Hematopoietic multipotent progenitor cell treated with erythropoietin and hydrocortisone succinate and interleukin-3 and kit ligand, for 8 days (in vitro differentiated cells): ENCODE measurements around the gene FTO.
"Not testable (repeated sequence)": the region's sequence is repeated elsewhere in the genome, so short reads cannot be mapped to it uniquely, and the experiment has no call there.

Experiments used
- DNase-seq: peaks from one replicate; pipeline ENCODE4 v3.0.0-alpha.2; 2015

The FTO gene

GRCh38 chr16:53703590-53704444 lies at the start of gene FTO, which contains the start of gene RPGRIP1L:
TSS of gene FTO (plus strand) at chr16:53704156.
TSS of gene RPGRIP1L (minus strand) at chr16:53703859. CDS start at chr16:53700723, 3,136 bp downstream.
- DNase-seq, result peak; percentile 98

- no peak for DNase-seq
These were observed 49.0 kb upstream of the FTO start for GRCh38 chr16:53654946-53655345.

DNA sequence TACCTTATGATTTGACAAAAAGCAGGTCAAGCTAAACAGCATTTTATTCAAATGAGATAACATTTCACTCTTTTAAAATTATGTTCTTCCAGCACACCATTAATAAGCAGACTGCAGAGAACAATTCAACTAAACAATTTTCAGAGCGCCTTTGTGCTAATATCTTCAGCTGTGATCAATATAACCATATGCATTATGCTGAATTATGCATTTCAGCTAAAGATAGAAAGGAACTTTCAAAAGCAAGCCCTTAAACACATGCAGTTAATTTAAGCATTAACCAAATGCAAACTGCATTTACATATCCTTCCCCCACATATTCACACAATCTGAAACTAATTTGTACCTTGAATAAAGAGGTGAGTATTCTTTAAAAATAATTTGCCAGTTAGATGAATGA lies 41.9 kb upstream of the FTO start:
- DNase-seq, result no peak

DNA sequence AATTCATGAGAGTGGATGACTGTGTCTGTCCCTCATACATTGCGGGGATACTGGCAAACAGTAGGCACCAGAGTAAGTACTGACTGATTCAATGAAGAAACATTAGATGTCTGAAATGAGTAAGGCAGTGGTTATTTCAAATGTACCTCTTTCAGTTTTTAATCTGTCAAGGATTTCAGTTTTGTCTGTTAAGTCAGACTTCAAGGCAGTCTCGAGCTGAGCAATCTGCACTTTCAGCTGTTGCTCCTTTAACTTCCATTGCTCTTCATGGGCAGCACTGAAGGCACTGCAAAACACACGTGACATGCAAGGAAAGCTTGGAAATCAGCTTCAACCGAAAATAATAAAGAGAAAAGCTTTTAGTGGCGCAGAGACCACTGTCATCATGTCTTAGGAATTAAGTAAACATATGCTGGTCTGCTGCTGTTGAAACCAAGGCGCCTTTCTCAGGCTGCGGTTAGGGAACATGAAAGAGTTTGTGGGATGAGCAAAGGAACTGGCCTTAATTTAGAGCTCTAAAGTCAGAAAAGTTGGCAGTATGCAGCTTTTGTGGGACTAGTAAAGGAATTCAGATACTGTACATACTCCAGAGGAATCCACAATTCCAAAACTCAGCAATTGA lies 39.1 kb upstream of the FTO start:
- DNase-seq, result no peak

DNA sequence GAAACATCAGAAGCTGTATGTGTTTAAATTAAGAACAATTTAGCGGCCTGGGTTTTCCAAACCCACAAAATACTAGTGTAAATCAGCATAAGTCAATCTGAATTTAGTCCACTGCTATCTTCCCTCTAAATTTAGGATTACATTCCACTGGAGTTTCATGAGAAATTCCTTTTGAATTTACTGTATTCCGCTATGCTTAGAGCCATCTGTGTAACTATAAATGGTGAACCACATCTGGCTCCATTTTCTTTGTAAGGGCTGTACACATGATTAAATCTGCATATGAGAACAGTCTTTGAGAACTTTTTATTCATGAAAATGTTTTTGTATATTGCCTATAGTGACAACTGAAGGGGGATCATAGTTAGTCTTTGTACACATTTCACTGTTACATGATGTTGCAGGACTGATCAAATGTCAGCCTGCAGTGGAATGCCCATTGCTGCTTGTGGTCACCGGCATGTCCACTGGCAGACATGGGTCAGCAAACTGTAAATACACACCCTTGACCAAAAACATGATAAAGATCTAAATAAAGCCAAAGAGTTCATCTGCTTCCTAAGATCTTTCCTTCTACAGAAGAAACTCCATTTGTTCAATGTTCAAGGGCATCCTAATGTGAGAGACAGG lies 37.1 kb upstream of the FTO start:
- no peak for DNase-seq

DNA sequence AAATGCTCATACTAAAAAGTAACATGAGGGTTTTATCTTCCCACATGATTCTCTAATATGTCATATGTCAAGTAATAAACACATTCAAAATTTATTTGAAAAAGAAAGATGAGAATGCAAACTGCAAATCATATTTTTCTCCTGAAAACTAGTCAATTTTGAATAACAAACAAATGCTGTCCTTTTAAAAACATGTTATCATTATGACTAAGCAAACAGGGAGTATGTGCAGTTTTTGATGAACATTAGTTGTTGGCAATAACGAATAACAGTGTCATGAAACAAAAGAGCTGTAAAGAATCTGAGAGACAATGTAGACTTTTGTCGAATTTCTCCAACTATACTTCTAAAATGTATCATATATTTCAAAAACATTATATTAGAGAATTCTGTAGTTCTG lies 35.1 kb upstream of the FTO start:
- no peak for DNase-seq

GRCh38 chr16:53672461-53672860 lies 31.5 kb upstream of the FTO start:
- no peak for DNase-seq

GRCh38 chr16:53673189-53673588 lies 30.8 kb upstream of the FTO start:
- DNase-seq, result no peak

DNA sequence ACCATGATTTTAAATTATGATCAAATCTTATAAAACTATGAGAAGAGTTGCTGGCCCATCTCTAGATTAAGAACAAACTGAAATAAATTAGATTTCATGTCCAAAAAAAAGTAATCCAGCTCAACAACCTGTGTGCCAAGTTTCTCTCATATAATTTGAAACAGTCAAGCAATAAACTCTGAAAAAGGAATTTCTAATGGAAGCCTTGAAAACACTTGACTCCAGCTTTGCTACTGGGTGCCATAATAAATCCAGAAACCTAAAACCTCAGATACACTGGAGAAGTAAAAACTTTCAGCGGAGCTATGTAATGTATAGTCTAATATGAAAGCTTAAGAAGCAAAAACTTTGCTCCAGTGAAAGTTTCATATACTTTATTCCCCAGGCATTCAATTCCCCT lies 25.8 kb upstream of the FTO start:
- DNase-seq, result no peak

- DNase-seq, result no peak
These were observed 25.1 kb upstream of the FTO start for GRCh38 chr16:53678756-53679343.

GRCh38 chr16:53680756-53681155 lies 23.2 kb upstream of the FTO start:
- no peak for DNase-seq

DNA sequence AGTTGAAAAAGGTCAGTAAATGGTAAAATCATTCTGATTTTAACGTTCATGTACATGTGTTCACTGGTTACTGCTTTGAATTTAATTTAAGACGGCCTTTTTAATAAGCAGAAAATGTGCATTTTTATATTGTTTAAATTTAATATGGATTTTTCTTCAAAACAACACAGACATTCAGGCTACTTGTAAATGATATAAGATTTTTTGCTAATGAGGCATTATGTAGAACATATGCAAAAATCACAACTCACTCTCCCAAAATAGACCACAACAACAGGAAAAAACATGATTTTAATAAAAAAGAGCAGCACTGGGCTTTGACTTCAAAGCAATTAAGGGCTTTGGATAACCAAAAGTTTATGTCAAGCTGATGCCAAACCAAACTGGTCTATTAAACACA lies 22.6 kb upstream of the FTO start:
- no peak for DNase-seq

DNA sequence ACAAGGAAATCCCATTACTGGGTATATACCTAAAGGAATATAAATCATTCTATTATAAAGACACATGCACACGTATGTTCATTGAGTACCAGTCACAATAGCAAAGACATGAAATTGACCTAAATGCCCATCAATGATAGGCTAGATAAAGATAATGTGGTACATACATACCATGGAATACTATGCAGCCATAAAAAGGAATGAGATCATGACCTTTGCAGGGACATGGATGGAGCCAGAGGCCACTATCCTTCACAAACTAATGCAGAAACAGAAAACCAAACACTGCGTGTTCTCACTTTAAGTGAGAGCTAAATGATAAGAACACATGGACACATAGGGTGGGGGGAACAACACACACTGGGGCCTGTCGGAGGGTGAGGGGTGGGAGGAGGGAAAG lies 18.6 kb upstream of the FTO start:
- not testable (repeated sequence) for DNase-seq

GRCh38 chr16:53686710-53687109 lies 17.2 kb upstream of the FTO start:
- DNase-seq, result no peak

DNA sequence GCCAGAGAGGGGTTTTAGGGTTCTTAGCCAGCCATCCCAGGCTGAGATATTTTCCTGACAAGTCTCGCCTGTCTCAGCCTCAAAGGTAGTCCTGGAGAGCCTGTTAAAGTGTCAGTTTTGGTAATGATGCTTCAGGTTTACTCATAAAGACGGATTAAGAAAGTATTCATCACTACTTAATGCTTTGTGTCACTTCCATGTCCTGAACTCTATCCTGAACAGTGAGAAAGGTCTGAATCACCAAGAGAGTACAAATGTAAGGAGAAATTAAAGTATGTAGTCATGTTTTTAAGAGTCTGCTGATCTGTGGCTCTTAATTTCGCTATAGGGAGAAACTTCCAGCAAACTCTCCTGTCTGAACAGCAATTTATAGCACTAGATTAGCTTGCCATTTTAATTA lies 14.3 kb upstream of the FTO start:
- no peak for DNase-seq

DNA sequence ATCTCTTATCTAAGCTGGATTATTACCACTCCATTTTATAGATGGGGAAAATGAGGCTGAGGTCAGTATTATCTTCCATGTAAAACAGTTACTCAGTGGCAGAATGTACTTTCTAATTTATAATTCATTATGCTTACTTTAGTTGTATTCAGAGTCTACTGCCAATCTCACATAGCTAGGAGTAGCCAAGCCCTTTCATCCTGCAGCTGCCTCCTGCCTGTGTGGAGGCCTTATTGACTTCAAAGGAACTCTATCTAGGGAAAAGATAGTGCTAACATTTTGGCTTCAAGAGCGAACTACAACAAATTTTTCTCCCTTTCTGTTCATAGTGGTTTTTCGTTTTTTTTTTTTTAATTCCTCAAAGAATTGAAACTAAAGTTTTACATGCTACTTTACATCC lies 13.2 kb upstream of the FTO start:
- no peak for DNase-seq

- DNase-seq, result no peak
These were observed 11.8 kb upstream of the FTO start for GRCh38 chr16:53692146-53692545.

DNA sequence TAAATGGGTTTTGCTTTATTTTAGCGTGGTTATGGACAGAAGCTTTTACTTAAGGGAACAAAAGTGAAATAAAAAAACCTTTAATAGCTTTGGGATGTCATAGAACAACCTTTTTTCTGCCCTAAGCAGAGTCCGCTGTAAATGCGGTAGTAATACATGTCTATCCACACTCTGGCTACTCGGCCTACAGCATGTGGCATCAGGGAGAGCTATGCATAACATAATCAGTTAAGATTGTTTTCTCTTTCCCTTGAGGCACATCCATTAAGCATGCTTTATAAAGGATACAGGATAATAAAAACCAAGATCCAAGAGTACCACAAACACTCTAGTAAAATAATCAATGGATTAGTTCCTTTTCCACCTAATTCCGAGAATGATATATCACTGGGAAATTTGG lies 10.6 kb upstream of the FTO start:
- DNase-seq, result no peak

DNA sequence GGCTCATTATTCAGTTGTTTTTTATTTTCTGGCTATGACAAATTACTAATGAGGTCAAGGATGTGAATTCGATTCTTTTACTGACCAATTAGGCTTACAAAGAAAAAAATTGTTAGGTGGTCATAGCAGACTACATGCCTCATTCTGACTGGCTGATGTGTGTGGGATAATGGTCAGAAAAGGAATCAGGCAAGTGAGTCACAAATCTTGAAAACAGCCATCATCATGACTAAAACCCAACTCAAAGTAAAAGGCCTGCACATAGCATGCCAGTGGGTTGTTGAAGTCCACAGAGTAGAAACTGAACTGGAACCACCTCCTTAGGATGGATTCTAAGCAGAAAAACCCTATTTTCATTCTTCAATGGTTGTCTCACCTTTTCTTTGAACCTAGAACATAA lies 8.9 kb upstream of the FTO start:
- no peak for DNase-seq

DNA sequence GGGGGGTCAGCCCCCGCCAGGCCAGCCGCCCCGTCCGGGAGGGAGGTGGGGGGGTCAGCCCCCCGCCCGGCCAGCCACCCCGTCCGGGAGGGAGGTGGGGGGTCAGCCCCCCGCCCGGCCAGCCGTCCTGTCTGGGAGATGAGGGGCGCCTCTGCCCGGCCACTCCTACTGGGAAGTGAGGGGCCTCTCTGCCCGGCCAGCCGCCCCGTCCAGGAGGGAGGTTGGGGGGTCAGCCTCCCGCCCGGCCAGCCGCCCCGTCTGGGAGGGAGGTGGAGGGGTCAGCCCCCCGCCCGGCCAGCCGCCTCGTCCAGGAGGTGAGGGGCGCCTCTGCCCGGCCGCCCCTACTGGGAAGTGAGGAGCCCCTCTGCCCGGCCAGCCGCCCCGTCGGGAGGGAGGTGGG lies 5.7 kb upstream of the FTO start:
- DNase-seq, result not testable (repeated sequence)

- peak; percentile 37 for DNase-seq
These were observed 473 bp downstream of the FTO start for GRCh38 chr16:53704445-53704813.

DNA sequence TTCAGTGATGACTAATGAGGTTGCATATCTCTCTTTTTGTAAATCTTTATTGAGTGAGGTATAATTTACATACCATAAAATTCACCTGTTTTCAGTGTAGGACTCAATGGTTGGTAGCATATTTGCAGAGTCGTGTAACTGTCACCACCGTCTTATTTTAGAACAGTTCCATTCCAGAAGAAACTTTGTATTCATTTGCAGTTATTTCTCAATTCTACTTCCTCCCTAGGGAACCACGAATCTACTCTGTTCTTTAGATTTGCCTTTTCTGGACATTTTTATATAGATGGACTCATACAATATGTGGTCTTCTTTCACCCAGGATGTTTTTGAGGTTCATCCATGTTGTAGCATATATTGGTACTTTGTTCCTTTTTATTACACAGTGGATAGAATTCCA lies 3.7 kb downstream of the FTO start:
- DNase-seq, result no peak

DNA sequence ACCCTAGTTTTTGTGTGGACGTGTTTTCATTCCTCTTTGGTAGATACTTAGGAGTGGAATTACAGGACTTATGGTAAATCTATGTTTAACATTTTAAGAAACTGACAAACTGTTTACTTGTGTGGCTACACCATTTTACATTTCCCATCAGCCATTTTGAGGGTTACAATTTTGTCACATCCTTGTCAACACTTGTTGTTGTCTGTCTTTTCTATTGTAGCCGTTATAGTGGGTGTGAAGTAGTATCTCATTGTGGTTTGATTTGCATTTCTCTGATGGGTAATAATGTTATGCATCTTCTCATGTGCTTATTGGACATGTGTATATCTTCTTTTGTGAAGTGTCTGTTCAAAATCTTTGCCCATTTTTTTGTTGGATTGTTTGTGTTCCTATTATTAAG lies 4.5 kb downstream of the FTO start:
- DNase-seq, result no peak

DNA sequence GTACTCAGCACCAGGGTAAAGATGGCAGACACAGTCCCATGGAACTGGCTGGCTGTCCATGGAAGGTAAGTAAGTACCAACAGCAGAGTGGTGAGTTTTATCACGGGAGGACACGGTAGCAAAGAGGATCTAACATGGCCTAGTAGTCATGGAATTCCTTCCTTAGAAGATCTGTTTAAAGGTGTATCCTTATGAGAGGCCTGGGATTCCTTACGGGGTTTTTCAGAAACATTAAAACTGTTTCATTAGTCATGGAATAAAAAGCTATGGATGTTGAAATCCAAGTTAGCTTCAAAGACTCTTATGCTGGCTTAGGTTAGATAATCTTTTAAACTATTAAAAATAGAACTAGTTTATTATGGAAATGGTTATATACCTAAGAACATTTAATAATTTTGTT lies 7.4 kb downstream of the FTO start:
- no peak for DNase-seq
